ENCODE results near the gene PLXDC2. TPM values are rescaled to one million over a fixed set of nuclear protein-coding genes. Genes with fewer than 3 reads are reported as not detected.

The PLXDC2 gene
- total RNA-seq, 1 donor from 2014 or later, result 73.1 TPM

DNA sequence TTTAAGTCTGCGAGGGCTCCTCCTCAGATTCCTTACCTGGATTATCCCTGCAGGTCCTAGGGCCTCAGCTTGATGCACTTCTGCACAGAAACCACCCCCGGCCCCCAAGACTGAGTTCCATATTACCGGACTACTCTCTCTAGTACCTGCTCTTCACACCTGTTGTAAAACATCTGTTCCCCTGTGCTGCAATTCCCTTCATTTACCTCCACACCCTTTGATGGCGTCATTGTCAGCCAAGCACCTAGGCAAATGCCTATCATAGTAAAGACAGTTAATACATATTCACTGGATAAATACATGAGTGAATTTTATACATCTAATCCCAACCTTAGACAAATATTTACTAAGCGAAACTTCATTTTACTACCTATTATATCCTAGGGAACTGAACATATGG, 275.5 kb downstream of the PLXDC2 start:
- Mint-ChIP-seq H3K4me1 (ENCODE audit: unreplicated experiment) (peaks cover 4% of the 10 kb centered on the region), H3K9me3 (ENCODE audit: unreplicated experiment) (no peaks in the 10 kb centered on the region), H3K27me3 (ENCODE audit: unreplicated experiment) (peaks cover 2% of the 10 kb centered on the region), H3K4me3 (ENCODE audit: unreplicated experiment) (no peak overlapping the region), H3K27ac (ENCODE audit: unreplicated experiment) (no peak overlapping the region), H3K36me3 (ENCODE audit: low read depth, unreplicated experiment) (no peaks in the 10 kb centered on the region)
- TF ChIP-seq, protein P1, sequence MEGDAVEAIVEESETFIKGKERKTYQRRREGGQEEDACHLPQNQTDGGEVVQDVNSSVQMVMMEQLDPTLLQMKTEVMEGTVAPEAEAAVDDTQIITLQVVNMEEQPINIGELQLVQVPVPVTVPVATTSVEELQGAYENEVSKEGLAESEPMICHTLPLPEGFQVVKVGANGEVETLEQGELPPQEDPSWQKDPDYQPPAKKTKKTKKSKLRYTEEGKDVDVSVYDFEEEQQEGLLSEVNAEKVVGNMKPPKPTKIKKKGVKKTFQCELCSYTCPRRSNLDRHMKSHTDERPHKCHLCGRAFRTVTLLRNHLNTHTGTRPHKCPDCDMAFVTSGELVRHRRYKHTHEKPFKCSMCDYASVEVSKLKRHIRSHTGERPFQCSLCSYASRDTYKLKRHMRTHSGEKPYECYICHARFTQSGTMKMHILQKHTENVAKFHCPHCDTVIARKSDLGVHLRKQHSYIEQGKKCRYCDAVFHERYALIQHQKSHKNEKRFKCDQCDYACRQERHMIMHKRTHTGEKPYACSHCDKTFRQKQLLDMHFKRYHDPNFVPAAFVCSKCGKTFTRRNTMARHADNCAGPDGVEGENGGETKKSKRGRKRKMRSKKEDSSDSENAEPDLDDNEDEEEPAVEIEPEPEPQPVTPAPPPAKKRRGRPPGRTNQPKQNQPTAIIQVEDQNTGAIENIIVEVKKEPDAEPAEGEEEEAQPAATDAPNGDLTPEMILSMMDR (IDR thresholded peaks at IDR 0.05; ENCODE audit: unreplicated experiment), result no peak
- DNase-seq (ENCODE audit: low spot score), result no peak

DNA sequence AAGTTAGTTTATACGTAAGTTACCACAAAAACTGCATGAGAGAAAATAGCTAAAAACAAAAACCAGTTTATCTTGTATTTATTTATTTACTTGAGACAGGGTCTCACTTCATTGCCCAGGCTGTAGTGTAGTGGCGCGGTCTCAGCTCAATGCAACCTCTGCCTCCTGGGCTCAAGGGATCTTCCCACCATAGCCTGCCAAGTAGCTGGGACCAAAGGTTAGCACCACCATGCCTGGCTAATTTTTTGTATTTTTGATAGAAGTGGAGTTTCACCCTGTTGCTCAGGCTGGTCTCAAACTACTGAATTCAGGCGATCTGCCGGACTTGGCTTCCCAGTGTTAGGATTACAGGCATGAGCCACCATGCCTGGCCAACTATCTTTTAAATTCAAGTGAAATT, 277.4 kb downstream of the PLXDC2 start:
- Mint-ChIP-seq H3K9me3 (ENCODE audit: unreplicated experiment) (no peaks in the 10 kb centered on the region), H3K27ac (ENCODE audit: unreplicated experiment) (no peak overlapping the region), H3K27me3 (ENCODE audit: unreplicated experiment) (peaks cover 2% of the 10 kb centered on the region), H3K4me3 (ENCODE audit: unreplicated experiment) (no peak overlapping the region), H3K36me3 (ENCODE audit: low read depth, unreplicated experiment) (no peaks in the 10 kb centered on the region), H3K4me1 (ENCODE audit: unreplicated experiment) (peaks cover 19% of the 10 kb centered on the region)
- no peak for DNase-seq (ENCODE audit: low spot score)
- TF ChIP-seq, protein P1 (IDR thresholded peaks at IDR 0.05; ENCODE audit: unreplicated experiment), result no peak

DNA sequence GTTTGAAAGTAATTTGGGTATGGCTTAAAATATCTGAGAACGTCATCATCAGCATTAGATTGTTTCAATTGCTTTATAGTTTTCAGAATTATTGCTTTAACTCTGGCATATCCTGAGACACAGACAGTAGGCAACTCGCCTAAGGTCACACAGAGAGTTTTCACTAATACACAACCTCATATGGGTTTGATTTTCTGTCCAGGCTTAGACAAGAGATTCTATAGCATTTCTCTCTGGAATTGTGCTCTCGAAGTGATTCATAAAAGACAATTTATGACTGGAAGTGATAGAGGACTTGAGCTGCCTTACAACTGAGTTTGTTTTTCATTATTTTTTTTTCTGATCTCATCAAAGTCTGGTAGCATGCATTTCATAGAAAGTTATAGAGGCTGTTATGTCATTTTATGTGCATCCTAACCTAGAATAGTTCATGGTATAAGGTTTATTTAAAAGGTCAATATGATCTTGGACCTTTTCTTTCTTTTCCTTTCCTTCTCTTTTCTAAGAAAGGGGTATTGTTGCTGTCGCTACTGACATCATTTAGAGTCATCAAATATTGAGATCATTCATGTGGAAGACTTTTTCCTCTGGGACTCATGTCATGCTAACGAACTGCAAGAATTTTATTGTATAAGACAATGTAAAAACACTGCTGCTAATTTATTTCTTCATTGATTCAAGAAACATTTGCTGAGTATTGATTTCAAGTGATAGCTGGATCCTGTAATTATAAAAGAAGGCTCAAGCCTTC, 278.2 kb downstream of the PLXDC2 start:
- Mint-ChIP-seq H3K36me3 (ENCODE audit: low read depth, unreplicated experiment) (no peaks in the 10 kb centered on the region), H3K4me3 (ENCODE audit: unreplicated experiment) (no peak overlapping the region), H3K4me1 (ENCODE audit: unreplicated experiment) (peaks cover 22% of the 10 kb centered on the region)

DNA sequence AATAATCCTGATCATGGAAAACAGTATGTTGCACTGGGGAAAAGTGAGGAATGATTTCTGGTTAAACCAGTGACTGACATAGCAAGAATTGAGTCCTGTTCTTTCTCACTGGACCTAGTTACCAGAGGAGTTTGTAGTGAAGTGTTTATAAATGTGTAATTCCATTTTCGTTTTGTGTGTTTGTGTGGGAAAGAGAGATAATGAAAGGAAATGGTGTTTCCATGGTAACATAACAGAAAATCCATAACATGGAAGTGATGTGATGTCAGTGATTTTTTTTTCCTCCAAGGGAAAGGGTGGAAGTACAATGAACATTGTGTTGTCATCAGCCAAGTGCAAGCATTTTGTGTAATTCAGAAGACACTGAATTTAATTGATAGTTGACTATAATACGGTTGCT, 283.9 kb downstream of the PLXDC2 start:
- H3K4me3 Mint-ChIP-seq (ENCODE audit: unreplicated experiment), result peak overlapping the region; percentile 29
- H3K4me1 Mint-ChIP-seq (ENCODE audit: unreplicated experiment), result peaks cover 41% of the 10 kb centered on the region
- H3K27ac Mint-ChIP-seq (ENCODE audit: unreplicated experiment), result peak overlapping the region; percentile 99
- no peaks in the 10 kb centered on the region for H3K36me3 Mint-ChIP-seq (ENCODE audit: low read depth, unreplicated experiment)
- H3K27me3 Mint-ChIP-seq (ENCODE audit: unreplicated experiment), result peaks cover 5% of the 10 kb centered on the region
- TF ChIP-seq, protein P1 (IDR thresholded peaks at IDR 0.05; ENCODE audit: unreplicated experiment), result no peak
- no peaks in the 10 kb centered on the region for H3K9me3 Mint-ChIP-seq (ENCODE audit: unreplicated experiment)
- DNase-seq (ENCODE audit: low spot score), result no peak

More for the DNA sequence above, 278.2 kb downstream of the PLXDC2 start:
- TF ChIP-seq, protein P1 (IDR thresholded peaks at IDR 0.05; ENCODE audit: unreplicated experiment), result no peak
- H3K9me3 Mint-ChIP-seq (ENCODE audit: unreplicated experiment), result no peaks in the 10 kb centered on the region
- H3K27me3 Mint-ChIP-seq (ENCODE audit: unreplicated experiment), result peaks cover 2% of the 10 kb centered on the region
- DNase-seq (ENCODE audit: low spot score), result no peak
- H3K27ac Mint-ChIP-seq (ENCODE audit: unreplicated experiment), result no peak overlapping the region

DNA sequence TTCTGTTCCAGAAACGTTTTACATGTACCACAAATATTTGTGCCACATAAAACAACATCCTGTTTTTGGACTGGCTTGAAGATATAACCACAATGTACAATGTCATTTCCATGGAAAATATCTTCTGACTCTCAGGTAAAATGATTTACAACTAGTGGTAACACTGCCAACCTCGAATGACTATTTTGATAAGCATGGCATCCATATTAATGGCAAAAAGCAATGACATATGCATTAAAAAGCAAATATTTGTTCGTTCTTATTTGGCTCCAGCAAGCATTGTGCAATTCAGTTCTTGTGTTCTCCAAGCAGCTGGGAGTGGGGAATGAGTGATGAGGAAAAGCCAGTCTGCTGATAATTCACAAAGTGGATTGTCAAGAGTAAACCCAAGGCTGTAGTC, 289.0 kb downstream of the PLXDC2 start:
- peaks cover 4% of the 10 kb centered on the region for H3K27me3 Mint-ChIP-seq (ENCODE audit: unreplicated experiment)
- peaks cover 12% of the 10 kb centered on the region for H3K4me1 Mint-ChIP-seq (ENCODE audit: unreplicated experiment)
- H3K4me3 Mint-ChIP-seq (ENCODE audit: unreplicated experiment), result no peak overlapping the region
- H3K36me3 Mint-ChIP-seq (ENCODE audit: low read depth, unreplicated experiment), result no peaks in the 10 kb centered on the region
- TF ChIP-seq, protein P1 (IDR thresholded peaks at IDR 0.05; ENCODE audit: unreplicated experiment), result no peak
- no peak for DNase-seq (ENCODE audit: low spot score)
- no peaks in the 10 kb centered on the region for H3K9me3 Mint-ChIP-seq (ENCODE audit: unreplicated experiment)
- H3K27ac Mint-ChIP-seq (ENCODE audit: unreplicated experiment), result no peak overlapping the region

Data from endothelial cell (in vitro differentiated cells).